ENCODE results near the gene EBP.

The EBP gene

GRCh38 chrX:48475296-48475695 is 46.3 kb upstream of the EBP start:
- no peak for DNase-seq (ENCODE audit: low read depth, low spot score)
- H3K4me3 ChIP-seq (ENCODE audit: low read depth, low read length) = peak overlapping the region; percentile 80
- in situ Hi-C loops (cut with HindIII; ENCODE audit: low sequenced_read_pairs) = no loop called here
- TF ChIP-seq CTCF (IDR thresholded peaks at IDR 0.05; ENCODE audit: low read depth, low read length) = no peak

DNA sequence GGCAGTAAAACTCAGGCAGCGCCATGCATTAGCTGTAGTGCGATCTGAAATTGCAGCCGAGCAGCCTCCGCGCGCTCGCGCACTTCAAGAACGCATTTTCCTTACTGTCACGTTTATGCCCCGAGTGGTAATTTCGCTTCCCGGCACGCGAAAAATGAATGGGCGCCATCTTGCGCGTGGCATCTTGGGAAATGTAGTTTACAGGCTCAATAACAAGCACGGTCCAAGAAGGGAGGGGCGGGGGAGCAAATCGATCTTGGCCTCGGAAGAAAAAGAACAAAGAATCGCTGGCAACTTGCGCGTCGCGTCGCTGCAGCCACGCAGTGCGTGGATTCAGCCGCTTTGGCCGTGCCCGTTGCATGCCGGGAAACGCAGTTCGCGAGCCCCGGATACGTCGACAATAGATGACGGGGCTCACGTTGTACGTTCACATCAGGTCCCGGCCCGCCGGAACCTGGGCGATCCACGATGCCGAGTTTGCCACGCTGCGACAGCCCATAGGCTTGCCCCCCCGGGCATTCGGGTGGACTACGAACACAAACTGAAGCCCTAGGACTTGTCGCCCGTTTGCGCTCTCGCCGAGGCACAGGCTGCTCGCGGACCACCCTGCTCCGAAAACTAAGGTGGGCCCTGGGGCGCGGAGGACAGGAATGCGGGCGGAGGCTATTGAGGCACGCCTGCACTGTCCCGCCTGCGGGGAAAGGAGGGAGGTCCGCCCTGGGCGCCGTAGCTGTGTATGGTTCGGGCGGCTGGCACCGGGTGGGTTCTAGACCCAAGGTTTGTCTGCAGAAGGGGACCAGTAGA is 45.6 kb upstream of the EBP start, which contains the start of gene FTSJ1:
Gene FTSJ1, plus strand, starts transcription at position 426 of the 804 bp plus-strand sequence. CDS start 1,849 bp downstream, outside the sequence.
- in situ Hi-C loops (cut with HindIII; ENCODE audit: low sequenced_read_pairs) = no loop called here
- peak within 1 kb of the TSS; percentile 80 for H3K4me3 ChIP-seq (ENCODE audit: low read depth, low read length)
- peak; percentile 95 for DNase-seq (ENCODE audit: low read depth, low spot score)
- no peak for TF ChIP-seq CTCF (IDR thresholded peaks at IDR 0.05; ENCODE audit: low read depth, low read length)

GRCh38 chrX:48476919-48477318 is 44.7 kb upstream of the EBP start:
- no peak for TF ChIP-seq CTCF (IDR thresholded peaks at IDR 0.05; ENCODE audit: low read depth, low read length)
- in situ Hi-C loops (cut with HindIII; ENCODE audit: low sequenced_read_pairs) = no loop called here
- no peak for DNase-seq (ENCODE audit: low read depth, low spot score)
- peak overlapping the region; percentile 80 for H3K4me3 ChIP-seq (ENCODE audit: low read depth, low read length)

GRCh38 chrX:48477960-48478755 is 43.5 kb upstream of the EBP start:
- DNase-seq (ENCODE audit: low read depth, low spot score) = no peak
- no peak for TF ChIP-seq CTCF (IDR thresholded peaks at IDR 0.05; ENCODE audit: low read depth, low read length)
- in situ Hi-C loops (cut with HindIII; ENCODE audit: low sequenced_read_pairs) = no loop called here
- H3K4me3 ChIP-seq (ENCODE audit: low read depth, low read length) = no peak overlapping the region

DNA sequence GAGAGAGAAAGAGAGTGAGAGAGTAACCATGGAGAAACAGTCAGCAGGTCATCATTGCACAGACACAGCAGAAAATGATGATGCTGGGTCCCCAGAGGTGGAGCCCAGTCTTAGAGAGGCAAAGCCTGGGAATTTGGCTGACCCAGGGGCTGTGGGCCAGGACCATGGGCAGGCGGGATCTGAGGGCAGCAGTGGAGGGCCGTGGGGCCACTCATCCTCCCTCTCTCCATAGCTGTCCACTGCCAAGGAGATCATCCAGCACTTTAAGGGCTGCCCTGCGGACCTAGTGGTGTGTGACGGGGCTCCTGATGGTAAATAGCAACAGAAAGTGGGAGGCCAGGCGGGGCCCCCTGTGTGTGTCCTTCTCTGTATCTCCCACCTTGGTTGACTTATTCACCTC is 42.8 kb upstream of the EBP start:
- no peak for DNase-seq (ENCODE audit: low read depth, low spot score)
- no peak for TF ChIP-seq CTCF (IDR thresholded peaks at IDR 0.05; ENCODE audit: low read depth, low read length)
- no peak overlapping the region for H3K4me3 ChIP-seq (ENCODE audit: low read depth, low read length)
- in situ Hi-C loops (cut with HindIII; ENCODE audit: low sequenced_read_pairs) = no loop called here

DNA sequence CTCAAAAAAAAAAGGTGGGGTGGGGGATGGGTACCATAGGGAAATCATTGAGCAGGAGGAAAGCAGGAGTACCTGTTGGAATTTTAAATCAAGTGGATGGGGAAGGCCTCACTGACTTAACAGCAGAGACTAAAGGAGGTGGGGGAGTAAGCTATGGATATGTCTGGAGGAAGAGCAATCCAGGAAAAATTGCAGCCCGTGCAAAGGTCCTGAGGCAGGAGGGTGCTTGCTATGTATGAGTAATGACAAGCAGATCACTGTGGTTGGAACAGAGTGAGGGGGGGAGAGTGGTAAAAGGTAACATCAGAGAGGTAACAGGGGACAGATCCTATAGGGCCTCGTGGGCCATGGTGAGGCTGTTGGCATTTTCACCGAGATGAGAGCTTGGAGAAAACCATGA is 41.5 kb upstream of the EBP start:
- in situ Hi-C loops (cut with HindIII; ENCODE audit: low sequenced_read_pairs) = no loop called here

More for the DNA sequence above, 41.5 kb upstream of the EBP start:
- H3K4me3 ChIP-seq (ENCODE audit: low read depth, low read length) = no peak overlapping the region
- DNase-seq (ENCODE audit: low read depth, low spot score) = no peak
- no peak for TF ChIP-seq CTCF (IDR thresholded peaks at IDR 0.05; ENCODE audit: low read depth, low read length)

Measured in astrocyte of the spinal cord (primary cell).